Measurements from ENCODE around the gene BTN3A1.
A peak's percentile ranks its signal among the peaks of the same experiment; 100 is the strongest.

Gene BTN3A1

GRCh38 chr6:26380256-26380655 is 21.8 kb upstream of the BTN3A1 start:
- DNase-seq, result no peak

- no peak for DNase-seq
Measured at GRCh38 chr6:26382121-26382520, 20.0 kb upstream of the BTN3A1 start.

- peak; percentile 32 for DNase-seq
Measured at GRCh38 chr6:26383624-26384417, 18.3 kb upstream of the BTN3A1 start.

GRCh38 chr6:26385734-26386125 is 16.3 kb upstream of the BTN3A1 start:
- DNase-seq, result no peak

- no peak for DNase-seq
Measured at GRCh38 chr6:26387565-26387964, 14.5 kb upstream of the BTN3A1 start.

- DNase-seq, result no peak
Measured at GRCh38 chr6:26388014-26388413, 14.1 kb upstream of the BTN3A1 start.

- DNase-seq, result no peak
Measured at GRCh38 chr6:26388441-26388840, 13.6 kb upstream of the BTN3A1 start.

GRCh38 chr6:26389349-26389894 is 12.7 kb upstream of the BTN3A1 start:
- DNase-seq, result no peak

- no peak for DNase-seq
Measured at GRCh38 chr6:26390531-26390930, 11.5 kb upstream of the BTN3A1 start.

- no peak for DNase-seq
Measured at GRCh38 chr6:26392932-26393636, 9.0 kb upstream of the BTN3A1 start.

- DNase-seq, result no peak
Measured at GRCh38 chr6:26394289-26394688, 7.8 kb upstream of the BTN3A1 start.

- no peak for DNase-seq
Measured at GRCh38 chr6:26398555-26398954, 3.5 kb upstream of the BTN3A1 start.

- no peak for DNase-seq
Measured at GRCh38 chr6:26400626-26401025, 1.4 kb upstream of the BTN3A1 start.

- no peak for DNase-seq
Measured at GRCh38 chr6:26401389-26401986, 587 bp upstream of the BTN3A1 start.

GRCh38 chr6:26403893-26404292 is 1.8 kb downstream of the BTN3A1 start:
- DNase-seq, result no peak

- DNase-seq, result no peak
Measured at GRCh38 chr6:26404546-26404945, 2.5 kb downstream of the BTN3A1 start.

- no peak for DNase-seq
Measured at GRCh38 chr6:26408828-26409730, 7.0 kb downstream of the BTN3A1 start.

- no peak for DNase-seq
Measured at GRCh38 chr6:26411751-26412150, 9.7 kb downstream of the BTN3A1 start.

- no peak for DNase-seq
Measured at GRCh38 chr6:26412228-26412627, 10.2 kb downstream of the BTN3A1 start.

- no peak for DNase-seq
Measured at GRCh38 chr6:26412954-26413353, 10.9 kb downstream of the BTN3A1 start.

- DNase-seq, result no peak
Measured at GRCh38 chr6:26414281-26414680, 12.2 kb downstream of the BTN3A1 start.

- DNase-seq, result no peak
Measured at GRCh38 chr6:26415036-26415614, 13.1 kb downstream of the BTN3A1 start.

All from femur (tissue), 1 donor.